Inferior parietal cortex (tissue), 1 donor: ENCODE data around the gene SERINC4.
"Not testable (repeated sequence)": the region's sequence is repeated elsewhere in the genome, so short reads cannot be mapped to it uniquely, and the experiment has no call there.

Source experiments
- DNase-seq: peaks from one replicate; pipeline ENCODE4 v3.0.0-alpha.2; 2016; ENCODE audit errors: extremely low spot score

SERINC4 gene

DNA sequence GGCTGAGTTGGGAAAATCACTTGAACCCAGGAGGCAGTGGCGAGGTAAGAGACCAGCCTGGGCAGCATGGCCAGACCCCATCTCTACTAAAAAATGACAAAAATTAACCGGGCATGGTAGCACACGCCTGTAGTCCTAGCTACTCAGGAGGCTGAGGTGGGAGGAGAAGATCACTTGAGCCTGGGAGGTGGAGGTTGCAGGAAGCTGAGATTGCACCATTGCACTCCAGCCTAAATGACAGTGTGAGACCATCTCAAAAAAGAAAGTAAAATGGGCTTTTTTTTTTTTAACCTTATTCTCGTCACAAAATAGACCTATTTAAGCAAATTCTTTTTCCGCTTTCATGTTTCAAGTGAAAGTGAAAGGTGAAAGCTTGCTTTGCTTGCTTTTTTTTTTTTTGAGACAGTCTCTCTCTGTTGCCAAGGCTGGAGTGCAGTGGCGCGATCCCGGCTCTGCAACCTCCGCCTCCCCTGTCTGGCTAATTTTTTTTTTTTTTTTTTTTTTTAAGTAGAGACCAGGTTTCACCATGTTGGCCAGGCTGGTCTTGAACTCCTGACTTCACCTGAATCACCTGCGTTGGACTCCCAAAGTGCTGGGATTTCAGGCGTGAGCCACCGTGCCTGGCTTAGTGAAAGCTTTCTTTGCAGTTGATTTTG, 50.2 kb downstream of the SERINC4 start:
- DNase-seq: no peak

DNA sequence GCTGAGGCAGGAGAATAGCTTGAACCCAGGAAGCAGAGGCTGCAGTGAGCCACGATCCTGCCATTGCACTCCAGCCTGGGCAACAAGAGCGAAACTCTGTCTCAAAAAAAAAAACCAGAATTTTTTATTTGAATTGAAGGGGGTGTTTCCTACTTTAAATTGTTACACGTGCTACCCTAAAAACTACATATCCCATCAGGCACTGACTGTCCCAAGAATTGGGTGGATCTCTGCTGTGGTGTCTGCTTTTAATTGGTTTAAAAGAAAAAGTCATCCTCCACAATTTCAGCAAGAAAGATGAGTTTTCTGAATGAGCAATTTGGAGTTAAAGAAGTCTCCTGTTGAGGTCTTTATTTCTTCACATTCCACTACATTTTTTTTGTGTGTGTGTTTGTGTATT, 51.6 kb downstream of the SERINC4 start:
- no peak for DNase-seq

DNA sequence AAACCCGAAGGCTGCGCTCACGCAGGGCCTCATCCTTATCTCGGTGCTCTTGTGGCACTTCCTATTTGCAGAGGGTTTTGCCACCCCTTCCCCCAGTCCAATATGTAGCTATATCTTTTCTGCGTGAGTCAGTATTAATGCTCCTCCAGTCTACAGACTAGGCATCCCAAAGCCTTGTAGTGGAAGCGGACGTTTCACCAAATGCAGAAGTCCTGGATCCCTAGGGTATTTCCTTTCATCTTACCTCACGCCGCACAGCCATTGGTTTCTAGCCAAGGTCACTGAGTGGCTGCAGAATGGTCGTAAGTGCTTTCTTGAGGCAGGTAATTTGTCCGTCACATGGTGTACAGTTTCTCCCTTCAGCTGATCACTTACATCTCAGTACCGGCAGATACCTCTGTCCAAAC, 53.1 kb downstream of the SERINC4 start:
- DNase-seq: not testable (repeated sequence)

DNA sequence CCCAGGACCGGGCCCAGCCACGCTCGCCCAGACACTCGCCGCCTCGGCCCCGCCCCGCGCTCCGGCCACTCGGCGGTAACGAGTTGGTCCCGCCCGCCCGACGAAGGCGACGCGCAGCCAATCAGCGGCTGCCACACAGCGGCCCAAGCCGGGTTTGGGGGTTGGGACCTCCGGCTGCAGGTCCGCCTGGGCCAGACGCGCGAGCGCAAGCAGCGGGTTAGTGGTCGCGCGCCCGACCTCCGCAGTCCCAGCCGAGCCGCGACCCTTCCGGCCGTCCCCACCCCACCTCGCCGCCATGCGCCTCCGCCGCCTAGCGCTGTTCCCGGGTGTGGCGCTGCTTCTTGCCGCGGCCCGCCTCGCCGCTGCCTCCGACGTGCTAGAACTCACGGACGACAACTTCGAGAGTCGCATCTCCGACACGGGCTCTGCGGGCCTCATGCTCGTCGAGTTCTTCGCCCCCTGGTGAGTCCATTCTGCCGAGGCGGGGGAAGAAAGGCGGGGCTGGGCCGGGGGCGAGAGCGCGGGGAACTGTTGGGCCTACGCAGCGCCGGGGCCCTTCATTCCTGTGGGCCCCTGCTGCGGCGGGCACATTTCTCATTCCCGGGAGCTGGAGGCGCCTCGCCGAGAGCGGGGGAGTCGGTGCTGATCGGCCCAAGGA, 53.6 kb downstream of the SERINC4 start, which contains the start of gene PDIA3:
TSS of gene PDIA3 (plus strand) at position 194 of the 658 bp plus-strand sequence. CDS start at position 296, 102 bp downstream.
- DNase-seq: peak; percentile 88
